A673 (cell line): ENCODE data around the gene GIN1. TPM values are rescaled to one million over a fixed set of nuclear protein-coding genes. Genes with fewer than 3 reads are reported as not detected.
"Not testable (repeated sequence)": the region's sequence is repeated elsewhere in the genome, so short reads cannot be mapped to it uniquely, and the experiment has no call there.

Source experiments
- BruUV-seq: library from RNA; stranded (reverse); fragments of 400-500 nt; replicated peaks from 2 replicates; lab custom pipeline; 2021; lab: Mats Ljungman, UMichigan
- CTCF ChIA-PET: fragments of 300-600 bp; sonication (Branson Sonifier 250); formaldehyde crosslinking; loops from one replicate; lab custom pipeline; 2022; ENCODE audit warnings: antibody characterized with exemption; lab: Charles Lee
- POLR2A ChIA-PET: fragments of 300-600 bp; sonication (Branson Sonifier 250); formaldehyde crosslinking; loops from one replicate; lab custom pipeline; 2022; ENCODE audit warnings: antibody characterized with exemption; ENCODE audit not compliant: low non-redundant PET; lab: Charles Lee
- DNase-seq: peaks from one replicate; pipeline ENCODE4 v3.0.0-alpha.2; 2015; ENCODE audit warnings: low spot score
- H3K27ac ChIP-seq: fragments of 200-600 bp; sonication (generic); 2 replicates; pipeline ENCODE4 v1.5.1; 2016; ENCODE audit warnings: mixed run types, low read depth, mild to moderate bottlenecking, mixed read lengths, antibody characterized with exemption, low read length; ENCODE audit not compliant: poor library complexity, severe bottlenecking
- H3K27me3 ChIP-seq: fragments of 200-600 bp; sonication (generic); replicated peaks from 2 replicates; pipeline ENCODE4 v1.6.1; 2017; ENCODE audit warnings: mixed run types, low read depth, mild to moderate bottlenecking, mixed read lengths, antibody characterized with exemption, low read length; ENCODE audit not compliant: insufficient read depth, poor library complexity
- H3K36me3 ChIP-seq: fragments of 200-600 bp; sonication (generic); 2 replicates; pipeline ENCODE4 v1.6.1; 2016; ENCODE audit warnings: mixed run types, mild to moderate bottlenecking, mixed read lengths, antibody characterized with exemption, low read length; ENCODE audit not compliant: insufficient read depth, poor library complexity, severe bottlenecking
- H3K4me1 ChIP-seq: fragments of 200-600 bp; sonication (generic); 2 replicates; pipeline ENCODE4 v1.6.1; 2017; ENCODE audit warnings: mixed run types, mild to moderate bottlenecking, mixed read lengths, antibody characterized with exemption, low read length; ENCODE audit not compliant: insufficient read depth, poor library complexity, severe bottlenecking
- H3K4me3 ChIP-seq: fragments of 200-600 bp; sonication (generic); 2 replicates; pipeline ENCODE4 v1.5.1; 2016; ENCODE audit warnings: low read depth, mixed run types, mild to moderate bottlenecking, mixed read lengths, low read length; ENCODE audit not compliant: poor library complexity, severe bottlenecking
- H3K9me3 ChIP-seq: fragments of 200-600 bp; sonication (generic); 2 replicates; pipeline ENCODE4 v1.6.1; 2016; ENCODE audit warnings: mixed run types, low read depth, mild to moderate bottlenecking, mixed read lengths, antibody characterized with exemption, low read length; ENCODE audit not compliant: poor library complexity, severe bottlenecking
- CTCF ChIP-seq: fragments of 300-800, 200-600 bp; sonication (generic); conservative IDR thresholded peaks from 2 replicates; pipeline ENCODE4 v1.5.1; 2017; ENCODE audit warnings: low read depth, mild to moderate bottlenecking, antibody characterized with exemption, low read length, moderate library complexity, mixed read lengths
- EZH2 ChIP-seq: fragments of 200-600 bp; sonication (generic); IDR thresholded peaks from 2 replicates; pipeline ENCODE4 v1.6.1; 2017; ENCODE audit warnings: borderline replicate concordance, low read depth, mild to moderate bottlenecking, mixed read lengths, antibody characterized with exemption, low read length; ENCODE audit not compliant: poor library complexity, severe bottlenecking
- intact Hi-C: fragments of 100-400 bp; cut with micrococcal nuclease; formaldehyde crosslinking; loops from one replicate; pipeline ENCODE4 v1.10.0; 2022; ENCODE audit not compliant: unreplicated experiment
- total RNA-seq: library from RNA; stranded (reverse); gene quantifications from 2 replicates; pipeline ENCODE4 v1.2.3, GENCODE V29; 2021

The GIN1 gene
- total RNA-seq, 1 experiment from 2014 or later, result 12.5 TPM

GRCh38 chr5:103059525-103059924 lies 60.4 kb downstream of the GIN1 start:
- Histone ChIP-seq H3K27ac (no peak overlapping the region), H3K4me3 (no peak overlapping the region), H3K9me3 (no peaks in the 10 kb centered on the region), H3K36me3 (no peaks in the 10 kb centered on the region), H3K27me3 (no peaks in the 10 kb centered on the region), H3K4me1 (no peaks in the 10 kb centered on the region)
- intact Hi-C loops, result no loop called here
- no TSS peak for BruUV-seq
- TF ChIP-seq CTCF (no peak), EZH2 (no peak)
- ChIA-PET POLR2A (no interaction called here), CTCF (no interaction called here)
- no peak for DNase-seq

- ChIA-PET CTCF (no interaction called here), POLR2A (no interaction called here)
- Histone ChIP-seq H3K4me1 (no peaks in the 10 kb centered on the region), H3K9me3 (no peaks in the 10 kb centered on the region), H3K27ac (no peak overlapping the region), H3K27me3 (no peaks in the 10 kb centered on the region), H3K4me3 (no peak overlapping the region), H3K36me3 (no peaks in the 10 kb centered on the region)
- intact Hi-C loops, result no loop called here
- BruUV-seq, result no TSS peak
- no peak for DNase-seq
- no peak for TF ChIP-seq CTCF
- no peak for TF ChIP-seq EZH2
Measured at GRCh38 chr5:103057208-103058130, 62.5 kb downstream of the GIN1 start.

GRCh38 chr5:103046706-103047105 lies 73.2 kb downstream of the GIN1 start:
- BruUV-seq, H3K27ac ChIP-seq, POLR2A ChIA-PET, H3K9me3 ChIP-seq, DNase-seq, CTCF ChIA-PET, H3K27me3 ChIP-seq, H3K36me3 ChIP-seq, H3K4me3 ChIP-seq, H3K4me1 ChIP-seq: not testable (repeated sequence)
- intact Hi-C loops, result loop anchor here (10.0 kb wide), 1 partner anchor 178 kb away; no protein-coding TSS in a partner anchor
